Measurements from ENCODE around the gene BAIAP2.

- TF ChIP-seq POLR2A (IDR thresholded peaks at IDR 0.05) (no peak), CTCF (IDR thresholded peaks at IDR 0.05) (no peak), POLR2AphosphoS5 (IDR thresholded peaks at IDR 0.05) (no peak)
These were observed 98.1 kb downstream of the BAIAP2 start for GRCh38 chr17:81132770-81133723.

Measured in breast epithelium (tissue), 3 donors.